Measurements from ENCODE around the gene ADRB1.

The ADRB1 gene

DNA sequence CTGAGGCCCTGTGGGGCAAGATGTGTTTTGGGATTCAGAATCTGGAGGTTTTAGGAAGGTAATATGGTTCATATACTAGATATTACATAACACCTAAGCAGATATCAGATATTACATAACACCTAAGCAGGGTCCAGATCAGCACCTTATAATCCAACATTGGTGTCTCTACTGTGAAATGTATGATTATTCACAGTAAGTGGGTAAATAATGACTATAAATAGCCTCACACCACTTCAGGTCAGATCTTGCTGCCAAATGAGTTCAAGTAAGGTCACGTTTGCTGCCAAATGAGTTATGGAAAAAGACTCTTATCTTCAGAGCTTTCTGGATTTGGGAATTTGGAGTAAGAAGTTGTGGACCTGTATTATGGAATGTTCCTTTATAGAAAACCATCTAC is 14.6 kb downstream of the ADRB1 start:
- DNase-seq: no peak

DNA sequence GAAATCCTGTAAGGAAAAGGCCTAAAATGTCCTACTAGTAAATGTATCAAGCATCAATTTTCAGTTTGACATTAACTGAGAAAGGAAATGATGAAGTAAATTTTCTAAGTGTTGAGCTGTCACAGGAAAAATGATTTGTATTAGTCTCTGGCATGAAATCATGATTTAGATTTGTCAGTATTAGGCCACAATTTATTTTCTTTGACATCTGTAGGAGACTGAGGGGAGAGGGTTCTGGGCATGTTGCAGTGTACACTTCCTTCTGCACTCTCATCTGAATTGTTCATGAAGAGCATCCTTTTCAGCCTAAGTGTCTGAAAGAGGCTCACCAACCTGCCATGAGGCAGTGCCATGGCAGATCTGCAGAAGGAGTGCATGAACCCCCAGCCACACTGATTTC is 15.9 kb downstream of the ADRB1 start:
- no peak for DNase-seq

DNA sequence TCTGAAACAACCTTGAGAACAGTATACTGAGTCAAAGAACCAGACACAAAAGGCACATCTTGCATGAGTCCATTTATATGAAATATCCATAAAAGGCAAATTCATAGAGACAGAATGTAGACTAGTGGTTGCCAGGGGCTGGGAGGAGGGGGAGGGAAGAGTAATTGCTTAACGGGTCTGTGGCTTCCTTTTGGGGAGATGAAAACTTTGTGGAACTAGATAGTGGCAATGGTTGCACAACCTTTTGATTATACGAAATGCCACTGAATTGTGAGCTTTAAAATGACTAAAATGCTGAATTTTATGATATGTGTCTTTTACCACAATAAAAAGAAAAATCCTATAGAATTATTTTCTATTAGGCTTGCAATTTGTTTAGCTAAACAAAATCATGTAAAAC is 16.8 kb downstream of the ADRB1 start:
- no peak for DNase-seq

DNA sequence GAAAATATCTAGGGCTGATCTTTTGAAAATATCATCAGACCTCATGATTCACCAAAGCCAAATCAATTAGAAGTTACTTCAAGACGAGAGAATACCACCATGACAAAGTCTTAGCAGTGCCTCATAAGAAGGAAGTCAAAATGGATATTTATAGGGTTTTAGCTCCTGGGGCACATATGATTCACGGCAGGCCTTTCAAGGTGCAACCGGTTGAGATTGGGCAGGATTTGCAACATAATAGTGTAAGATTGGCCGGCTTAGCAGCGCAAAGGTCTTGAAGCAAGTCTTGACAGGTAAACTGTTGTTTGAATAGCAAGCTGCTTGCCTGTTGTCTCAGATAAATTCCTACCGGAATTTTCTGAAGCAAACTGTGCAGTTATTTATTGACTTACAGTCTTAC is 17.5 kb downstream of the ADRB1 start:
- DNase-seq: no peak

DNA sequence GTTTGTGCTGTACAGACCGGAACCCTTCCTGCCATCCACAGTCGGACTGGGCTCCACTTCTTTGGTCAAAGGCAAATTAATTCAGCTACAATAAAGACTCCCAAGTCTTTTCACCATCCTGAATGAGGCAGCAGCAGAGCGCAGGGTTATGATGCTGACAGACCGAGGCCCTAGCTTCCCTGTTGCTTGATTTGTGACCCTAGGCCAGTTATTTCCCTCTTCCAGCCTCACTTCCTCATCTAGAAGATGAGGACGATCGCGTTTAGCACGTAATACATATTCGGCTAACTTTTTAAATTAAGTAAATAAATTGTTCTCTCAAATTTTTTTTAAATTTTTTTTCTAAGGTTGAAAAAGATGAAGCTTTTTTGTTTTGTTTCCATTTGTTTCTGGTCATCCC is 18.1 kb downstream of the ADRB1 start:
- no peak for DNase-seq

DNA sequence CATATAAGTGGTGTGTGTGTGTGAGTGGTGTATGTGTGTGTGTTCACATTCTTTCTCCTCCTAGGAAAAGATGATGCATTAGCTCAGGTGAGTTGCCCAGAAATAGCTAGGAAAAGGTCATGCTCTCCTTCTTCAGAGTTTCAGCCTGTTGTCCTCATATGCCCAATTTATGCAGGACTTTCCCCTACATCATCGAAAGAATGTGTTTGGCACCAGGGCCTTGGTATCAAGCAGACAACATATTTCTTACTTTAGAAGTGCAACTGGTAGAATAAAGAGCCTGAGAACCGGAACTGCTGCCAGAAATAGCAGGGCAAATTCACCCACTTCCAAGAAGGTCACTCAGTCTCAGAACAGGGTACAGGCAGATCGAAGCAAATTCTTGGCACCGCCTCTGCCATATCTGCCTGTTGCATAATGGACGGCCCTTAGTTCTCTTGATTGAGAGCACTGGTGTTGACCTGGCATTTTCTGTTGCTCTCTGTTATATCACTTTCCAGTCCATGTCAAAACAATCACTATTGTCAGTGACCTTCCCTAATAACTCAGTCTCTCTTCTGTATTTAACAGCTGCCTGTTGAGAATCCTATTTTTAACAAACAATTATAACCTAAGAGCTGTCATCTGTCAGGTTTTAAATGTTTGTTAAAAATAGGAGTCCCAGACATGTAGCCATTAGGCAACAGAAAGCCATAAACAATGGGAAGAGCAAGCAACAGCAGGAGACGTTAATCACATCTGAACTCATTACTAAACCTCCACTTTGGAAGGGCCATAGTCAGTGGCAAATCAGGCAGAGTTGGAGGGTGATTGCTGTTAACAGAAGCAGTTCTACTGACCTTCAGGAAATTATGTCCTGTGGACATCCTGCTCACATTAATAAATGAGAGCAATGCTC is 20.7 kb downstream of the ADRB1 start:
- no peak for DNase-seq

DNA sequence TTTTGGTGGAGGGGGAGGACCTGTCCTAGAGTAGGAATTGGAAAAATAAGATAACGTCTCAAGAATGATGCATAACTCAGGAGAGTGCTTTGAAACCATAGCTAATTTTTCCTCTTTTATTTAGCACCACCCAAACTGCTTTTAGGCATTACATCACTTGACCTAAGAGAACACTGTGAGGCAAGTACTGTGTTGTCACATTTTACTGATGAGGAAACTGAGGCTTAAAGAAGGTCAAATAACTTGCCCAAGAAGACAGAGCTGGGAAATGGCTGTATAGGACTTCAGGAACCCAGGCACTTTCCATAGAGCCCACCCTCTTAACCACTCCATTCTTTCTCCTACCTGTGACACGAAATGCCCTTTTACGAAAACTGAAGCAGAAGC is 21.4 kb downstream of the ADRB1 start:
- DNase-seq: no peak

DNA sequence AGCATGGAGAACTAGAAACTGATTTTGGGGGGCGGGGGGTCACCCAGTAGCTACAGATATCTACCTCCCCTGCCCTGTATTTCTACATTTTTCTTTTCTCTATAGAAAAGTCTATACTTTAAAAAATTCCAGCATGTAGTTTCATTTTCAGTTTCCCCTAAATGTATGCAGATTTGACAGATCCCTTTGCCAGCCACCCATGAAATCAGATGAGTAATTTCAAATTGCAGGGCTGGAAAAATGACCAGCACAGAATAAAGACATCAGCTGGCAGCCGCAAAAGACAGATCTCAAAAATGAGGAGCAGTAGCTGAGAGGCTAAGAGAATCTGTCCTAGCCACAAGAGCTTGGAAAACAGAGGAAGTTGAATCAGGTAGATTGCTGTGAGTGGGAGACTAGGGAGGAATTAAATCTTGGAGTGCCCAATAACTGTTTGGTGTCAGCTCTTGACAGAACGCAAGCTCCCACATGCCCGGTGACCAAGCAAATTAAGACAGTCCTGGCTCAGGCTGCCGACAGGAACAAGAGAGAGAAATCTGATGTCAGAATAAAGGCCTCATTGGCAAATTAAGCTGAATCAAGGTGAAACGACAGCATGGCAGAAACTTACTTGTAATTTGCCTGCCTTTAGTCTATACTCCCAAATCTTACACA is 24.5 kb downstream of the ADRB1 start:
- no peak for DNase-seq

DNA sequence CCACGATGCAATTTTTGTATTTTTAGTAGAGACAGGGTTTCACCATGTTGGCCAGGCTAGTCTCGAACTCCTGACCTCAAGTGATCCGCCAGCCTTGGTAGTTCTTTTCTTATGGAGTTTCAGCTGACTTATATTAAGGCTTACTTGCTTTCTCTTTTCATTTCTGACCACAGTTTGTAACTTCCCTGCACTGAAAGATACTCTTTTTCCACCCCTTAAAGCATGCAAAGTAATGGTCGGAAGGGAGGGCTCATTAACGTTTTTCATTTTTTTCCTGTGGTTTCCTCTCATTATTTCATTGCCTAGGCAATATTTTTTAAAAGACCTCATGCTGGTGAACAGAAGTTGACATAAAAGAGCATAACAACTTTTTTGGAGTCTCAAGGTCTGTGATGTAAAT is 27.0 kb downstream of the ADRB1 start:
- DNase-seq: no peak

DNA sequence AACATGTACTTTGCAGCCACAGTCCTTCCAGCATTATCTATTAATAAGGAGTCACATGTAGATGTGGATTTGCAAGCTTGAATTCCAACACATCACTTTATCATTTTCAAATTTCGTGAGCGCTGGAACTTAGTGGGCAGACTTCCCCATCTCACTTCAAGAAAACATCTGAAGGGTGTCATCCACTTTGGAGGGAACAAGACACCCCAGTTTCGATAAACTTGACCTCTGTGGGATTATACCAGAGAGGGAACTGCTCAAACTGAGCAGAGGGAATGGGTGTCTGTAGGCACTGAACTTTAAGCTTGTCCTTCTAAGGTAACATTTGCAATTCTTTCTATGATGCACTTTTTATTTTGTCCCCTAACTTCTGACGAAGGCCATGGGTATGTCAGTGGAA is 27.5 kb downstream of the ADRB1 start:
- DNase-seq: no peak

DNA sequence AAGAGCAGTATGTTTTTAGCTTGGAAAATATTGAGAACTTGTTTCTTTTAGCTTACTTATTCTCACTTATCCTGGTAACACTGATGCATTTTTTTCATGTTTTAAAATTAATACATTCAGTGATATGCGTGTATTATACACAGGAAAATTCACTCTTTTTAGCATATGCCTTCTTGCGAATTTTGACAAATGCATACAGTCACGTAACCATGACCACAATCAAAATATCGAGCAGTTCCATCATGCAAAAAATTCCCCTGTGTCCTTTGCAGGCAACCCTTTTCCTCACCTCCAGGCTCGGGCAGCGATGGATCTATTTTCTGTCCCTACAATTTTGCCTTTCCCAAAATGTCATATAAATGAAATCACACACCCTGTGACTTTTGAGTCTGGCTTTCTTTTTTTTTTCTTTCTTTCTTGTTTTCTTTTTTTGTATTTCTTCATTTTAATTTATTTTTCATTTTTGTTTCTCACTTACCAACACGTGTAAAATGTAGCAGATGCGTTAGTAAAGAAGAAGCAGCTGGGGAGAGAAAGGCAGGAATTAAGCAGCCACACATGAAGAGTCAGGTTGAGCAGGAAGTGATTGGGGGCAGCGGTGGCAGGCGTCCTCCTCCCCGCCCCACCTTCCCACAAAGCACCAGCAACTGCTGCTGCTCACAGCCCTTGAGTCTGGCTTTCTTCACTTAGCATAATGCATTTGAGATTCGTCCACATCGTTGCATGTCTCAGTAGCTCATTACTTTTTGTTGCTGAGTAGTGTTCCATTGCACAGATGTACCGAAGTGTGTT is 29.9 kb downstream of the ADRB1 start:
- no peak for DNase-seq

DNA sequence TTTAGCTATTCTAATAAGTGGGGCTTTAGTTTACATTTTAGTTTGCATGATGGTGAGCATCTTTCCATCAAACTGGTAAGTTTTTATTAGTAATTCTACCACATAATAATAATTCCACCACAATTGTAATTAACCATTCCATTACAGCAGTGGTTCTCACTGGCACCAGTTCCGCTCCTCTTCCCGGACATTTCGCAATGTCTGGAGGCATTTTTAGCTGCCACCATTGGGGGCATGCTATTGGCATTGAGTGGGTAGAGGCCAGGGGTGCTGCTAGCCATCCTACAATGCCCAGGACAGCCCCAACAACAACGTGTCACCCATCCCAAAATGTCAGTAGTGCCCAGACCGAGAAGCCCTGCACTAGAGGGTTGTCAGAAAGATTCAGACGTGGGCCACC is 31.4 kb downstream of the ADRB1 start:
- DNase-seq: no peak

DNA sequence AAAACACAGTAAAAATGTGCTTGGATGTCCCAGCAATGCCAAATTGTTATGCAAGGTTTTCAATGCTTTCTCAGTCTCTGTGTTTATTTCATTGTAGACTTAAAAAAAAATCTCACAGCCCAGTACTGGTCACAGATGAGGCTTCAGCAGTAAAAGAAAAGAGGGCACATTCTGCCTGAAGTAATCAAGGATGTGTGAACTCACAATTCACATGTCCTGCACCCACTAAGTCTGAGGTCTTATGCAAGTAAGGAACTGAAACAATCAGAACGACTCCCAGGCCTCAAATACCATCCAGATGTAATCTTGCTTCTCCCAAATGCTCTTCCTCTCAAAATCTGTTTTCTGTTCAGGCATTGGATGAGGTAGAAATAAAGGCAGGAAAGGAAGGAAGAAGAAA is 33.7 kb downstream of the ADRB1 start:
- DNase-seq: no peak

DNA sequence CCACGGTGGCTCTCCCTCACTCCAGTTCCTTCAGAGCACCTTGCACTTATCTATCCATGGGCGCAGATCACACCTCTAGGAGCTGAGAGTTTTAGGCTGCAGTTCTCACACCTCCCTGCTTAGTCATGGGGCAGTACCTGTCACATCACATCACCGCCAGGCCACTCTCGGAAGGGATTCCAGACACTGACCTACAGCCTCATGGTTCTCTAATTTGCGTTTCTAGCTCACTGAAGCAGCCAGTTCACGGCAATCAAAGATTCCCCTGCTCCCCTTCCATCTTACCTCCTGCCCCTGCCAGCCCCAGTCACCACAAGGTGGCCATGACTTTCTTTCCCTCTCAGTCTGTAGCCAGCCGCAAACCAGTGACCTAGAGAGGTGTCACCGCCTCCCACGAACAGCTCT is 34.2 kb downstream of the ADRB1 start:
- no peak for DNase-seq

DNA sequence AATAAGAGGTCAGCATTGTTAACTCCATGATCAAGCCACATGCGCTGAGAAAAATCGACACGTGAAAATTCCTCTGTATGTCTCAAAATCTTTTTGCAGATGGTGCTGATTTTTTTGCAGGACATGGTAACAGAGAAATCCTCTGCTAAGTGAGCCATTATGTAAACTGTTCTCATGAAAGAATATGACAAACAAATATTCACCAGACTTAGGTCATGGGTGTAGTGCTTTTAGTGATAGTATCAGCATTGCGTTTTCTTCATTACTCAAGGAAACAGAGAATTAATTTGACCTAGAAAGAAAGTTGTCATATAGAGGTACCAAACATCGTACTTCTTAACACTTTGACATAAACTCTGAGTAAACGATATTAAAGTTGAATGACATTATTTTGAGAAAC is 34.7 kb downstream of the ADRB1 start:
- no peak for DNase-seq

DNA sequence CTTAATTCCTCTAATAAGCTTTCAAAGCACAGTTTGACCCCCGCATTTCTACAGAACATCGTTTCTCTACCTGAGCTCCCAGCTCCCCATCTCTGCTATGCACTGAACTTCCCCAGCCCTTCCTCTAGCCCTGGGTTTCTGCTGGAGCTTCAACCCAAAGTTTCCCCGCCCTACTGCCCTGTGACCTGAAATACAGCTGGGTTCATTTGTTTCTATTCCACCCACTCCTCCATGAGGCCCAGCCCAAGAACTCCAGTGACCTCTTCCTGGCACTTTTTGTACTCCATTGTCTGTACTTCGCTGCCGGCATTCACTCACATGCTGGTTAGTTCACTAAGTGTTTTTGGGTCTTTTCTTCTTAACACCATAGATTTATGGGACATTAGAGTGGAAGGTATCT is 35.8 kb downstream of the ADRB1 start:
- DNase-seq: no peak

DNA sequence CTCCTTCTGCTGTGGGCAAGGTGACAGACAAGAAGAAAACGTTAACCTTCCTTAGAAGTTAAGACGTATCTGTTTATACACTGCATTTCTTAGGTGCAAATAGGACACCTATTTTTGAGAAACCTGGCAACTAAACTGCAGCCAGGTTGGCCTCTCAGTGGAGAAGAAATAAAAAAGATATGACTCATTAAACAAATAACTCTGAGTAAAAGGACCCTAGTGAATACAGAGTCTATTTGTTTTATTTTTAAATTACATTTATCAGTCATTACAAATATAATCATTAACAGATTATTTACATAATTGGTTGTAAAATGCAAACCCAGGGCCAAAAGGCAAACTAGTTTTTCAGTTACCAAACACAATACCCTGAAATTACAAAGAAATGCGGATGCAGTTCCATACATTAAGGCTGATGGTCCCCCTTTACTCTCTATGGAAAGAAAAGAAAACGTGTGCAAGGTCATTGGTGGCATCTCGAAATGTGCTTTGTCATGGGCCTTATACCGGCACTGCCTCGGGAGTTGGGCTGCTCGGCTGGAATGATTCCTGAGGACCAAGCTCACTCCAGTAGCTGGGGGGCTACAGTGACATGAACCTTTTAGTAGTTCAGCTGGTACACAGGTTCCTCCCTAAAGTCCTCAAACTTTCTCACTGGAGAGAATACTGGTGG is 38.4 kb downstream of the ADRB1 start:
- DNase-seq: no peak

DNA sequence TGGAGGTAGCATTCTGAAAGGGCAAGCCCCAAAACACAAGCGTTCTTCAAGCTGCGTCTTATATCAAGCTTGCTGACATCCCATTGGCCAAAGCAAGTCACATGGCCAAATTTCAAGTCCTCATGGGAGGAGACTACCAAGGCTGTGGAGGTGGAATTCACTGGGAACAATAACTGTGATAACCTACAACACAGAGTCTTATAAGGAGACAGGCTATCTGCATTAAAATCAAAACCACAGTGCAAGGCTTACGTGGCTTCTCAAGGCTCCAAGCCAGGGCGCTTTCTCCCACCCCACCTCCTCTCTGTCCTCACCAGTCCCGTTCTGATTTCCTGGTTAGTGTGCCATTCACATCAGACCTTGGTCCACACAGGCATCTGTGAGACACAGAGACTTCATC is 39.4 kb downstream of the ADRB1 start:
- no peak for DNase-seq

DNA sequence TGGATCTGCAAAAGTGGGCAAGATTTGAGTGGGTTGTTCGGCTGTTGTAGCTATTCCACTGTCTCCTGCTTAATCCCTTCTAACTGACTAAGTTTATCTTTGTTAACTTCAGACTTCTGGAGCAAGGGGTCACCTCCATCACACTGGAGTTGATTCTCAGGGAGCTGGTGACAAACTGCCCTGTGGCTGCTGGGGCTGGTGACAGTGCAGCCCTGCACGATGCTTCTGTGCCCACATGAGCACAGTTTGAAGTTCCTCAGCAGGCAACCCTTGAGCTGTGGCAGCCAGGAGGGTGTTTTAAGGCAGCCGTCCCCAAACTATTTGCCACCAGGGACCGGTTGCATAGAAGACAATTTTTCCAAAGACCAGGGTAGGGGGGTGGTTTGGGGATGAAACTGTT is 40.5 kb downstream of the ADRB1 start:
- no peak for DNase-seq

DNA sequence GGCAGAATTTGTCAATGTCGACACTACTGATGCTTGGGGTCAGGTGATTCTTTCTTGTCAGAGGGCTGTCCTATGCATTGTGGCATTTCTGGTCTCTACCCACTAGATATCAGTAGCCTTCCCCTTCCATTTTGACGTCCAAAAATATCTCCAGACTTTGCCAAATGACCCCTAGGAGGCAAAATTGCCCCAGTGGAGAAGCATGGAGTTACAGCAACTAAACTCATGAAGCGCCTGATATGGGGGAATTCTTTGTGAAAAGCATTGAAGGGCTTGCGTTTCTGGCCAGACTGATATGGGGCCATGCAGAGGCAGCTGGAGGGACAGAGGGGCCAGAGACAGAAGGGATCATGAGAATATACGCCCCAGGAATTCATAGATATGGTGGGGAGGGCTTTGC is 43.6 kb downstream of the ADRB1 start:
- DNase-seq: no peak

DNA sequence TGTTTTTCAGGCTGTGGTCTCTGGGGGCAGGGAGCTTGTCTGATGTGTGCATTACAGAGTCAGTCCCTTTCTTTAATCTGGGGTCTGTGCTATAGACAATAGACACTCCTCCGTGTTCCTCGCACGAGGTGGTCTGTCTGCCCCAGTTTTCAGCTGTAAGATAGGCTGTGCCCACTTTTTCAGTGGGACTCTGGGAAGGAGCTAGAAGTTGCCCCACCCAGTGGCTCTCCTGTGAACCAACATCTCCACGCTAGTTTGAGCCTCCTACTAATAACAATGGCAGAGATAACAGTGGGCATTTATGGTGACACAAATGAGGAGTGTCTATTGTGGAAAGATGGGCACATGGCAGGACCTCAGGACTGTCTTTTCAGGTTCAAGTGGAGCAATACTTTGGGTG is 44.0 kb downstream of the ADRB1 start:
- no peak for DNase-seq

DNA sequence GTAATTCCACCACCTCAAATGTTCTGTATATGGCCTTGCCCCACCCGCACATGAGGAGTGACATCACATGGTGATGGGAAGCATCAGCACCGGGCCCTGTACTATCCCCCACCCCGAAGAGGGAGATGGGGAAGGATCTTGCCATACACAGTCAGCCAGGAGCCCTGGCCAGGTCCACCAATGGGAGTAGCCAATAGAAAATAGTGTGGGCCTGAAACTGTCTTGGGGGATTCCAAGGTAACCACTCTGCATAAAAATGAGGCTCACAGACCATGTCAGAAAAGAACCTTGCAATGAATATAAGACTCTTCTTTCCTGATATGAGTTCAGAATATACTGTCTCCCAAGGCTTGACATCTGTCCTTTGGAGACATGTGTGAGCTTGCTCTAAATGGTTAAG is 51.1 kb downstream of the ADRB1 start:
- DNase-seq: no peak
